T-helper 17 cell (primary cell): ENCODE results near the gene SLC10A4. TPM values are rescaled to one million over a fixed set of nuclear protein-coding genes. Genes with fewer than 3 reads are reported as not detected.
"Not testable (repeated sequence)": the region's sequence is repeated elsewhere in the genome, so short reads cannot be mapped to it uniquely, and the experiment has no call there.

Source experiments
- ATAC-seq: fragments of 150-1000 bp; cut with Tn5 transposase; 2 replicates; pipeline ENCODE4 v1.10.0; 2021; ENCODE audit warnings: mild to moderate bottlenecking, moderate library complexity
- DNase-seq, 3 donors: peaks; one replicate each; pipeline versions ENCODE4 v3.0.0 to v3.0.0-alpha.2; 2020 to 2021
- H3K9me3 ChIP-seq: one replicate; pipeline ENCODE4 v1.7.0; 2013; ENCODE audit warnings: low read length, mild to moderate bottlenecking; ENCODE audit not compliant: control insufficient read depth, poor library complexity, severe bottlenecking
- H3K27ac Mint-ChIP-seq: one replicate; pipeline ENCODE4 v1.8.0; 2022; ENCODE audit warnings: mild to moderate bottlenecking, moderate library complexity, mixed read lengths
- H3K27me3 Mint-ChIP-seq: one replicate; pipeline ENCODE4 v1.8.0; 2022; ENCODE audit warnings: mixed read lengths
- H3K36me3 Mint-ChIP-seq: one replicate; pipeline ENCODE4 v1.8.0; 2022; ENCODE audit warnings: low read depth, mixed read lengths
- H3K4me1 Mint-ChIP-seq: one replicate; pipeline ENCODE4 v1.8.0; 2022; ENCODE audit warnings: mild to moderate bottlenecking, mixed read lengths
- H3K4me3 Mint-ChIP-seq: one replicate; pipeline ENCODE4 v1.8.0; 2022; ENCODE audit warnings: mild to moderate bottlenecking, moderate library complexity, mixed read lengths
- total RNA-seq, 4 donors: library from RNA in 2 of 4; stranded (reverse) in 2 of 4; gene quantifications; one replicate each; pipeline ENCODE4 v1.2.3 and lab custom pipeline; 2022 to 2026

SLC10A4 gene, protein sequence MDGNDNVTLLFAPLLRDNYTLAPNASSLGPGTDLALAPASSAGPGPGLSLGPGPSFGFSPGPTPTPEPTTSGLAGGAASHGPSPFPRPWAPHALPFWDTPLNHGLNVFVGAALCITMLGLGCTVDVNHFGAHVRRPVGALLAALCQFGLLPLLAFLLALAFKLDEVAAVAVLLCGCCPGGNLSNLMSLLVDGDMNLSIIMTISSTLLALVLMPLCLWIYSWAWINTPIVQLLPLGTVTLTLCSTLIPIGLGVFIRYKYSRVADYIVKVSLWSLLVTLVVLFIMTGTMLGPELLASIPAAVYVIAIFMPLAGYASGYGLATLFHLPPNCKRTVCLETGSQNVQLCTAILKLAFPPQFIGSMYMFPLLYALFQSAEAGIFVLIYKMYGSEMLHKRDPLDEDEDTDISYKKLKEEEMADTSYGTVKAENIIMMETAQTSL
- total RNA-seq = not detected
- total RNA-seq (lab: John Stamatoyannopoulos, UW) = 0 to 0.15 reads per million in 2 donors

DNA sequence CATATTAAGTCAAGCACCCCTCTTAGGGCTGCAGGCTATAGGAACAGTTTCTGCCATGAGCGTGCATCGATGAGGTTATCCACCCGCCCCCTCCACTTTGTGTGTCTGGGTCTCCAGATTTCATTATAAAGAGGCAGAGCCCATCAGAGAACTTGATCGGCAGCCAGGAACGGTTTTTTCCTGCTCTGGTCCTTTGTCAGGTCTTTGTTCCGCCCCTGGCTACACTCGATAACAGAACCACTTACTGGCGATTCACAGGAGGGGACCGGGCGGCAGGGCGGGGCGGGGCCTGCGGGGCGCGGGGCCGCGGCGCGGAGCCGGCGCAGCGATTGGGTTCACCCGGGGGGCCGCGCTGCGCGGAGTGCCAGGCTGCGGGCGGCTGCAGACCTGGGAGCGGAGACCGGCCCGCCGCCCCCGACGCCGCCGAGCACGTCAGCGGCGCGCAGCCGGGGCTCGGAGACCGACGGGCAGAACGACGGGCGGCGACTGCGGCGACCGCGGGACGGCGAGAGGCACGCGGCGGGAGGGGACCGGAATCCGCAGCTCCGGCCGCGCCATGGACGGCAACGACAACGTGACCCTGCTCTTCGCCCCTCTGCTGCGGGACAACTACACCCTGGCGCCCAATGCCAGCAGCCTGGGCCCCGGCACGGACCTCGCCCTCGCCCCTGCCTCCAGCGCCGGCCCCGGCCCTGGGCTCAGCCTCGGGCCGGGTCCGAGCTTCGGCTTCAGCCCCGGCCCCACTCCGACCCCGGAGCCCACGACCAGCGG lies at the start of gene SLC10A4:
Gene SLC10A4, plus strand, starts transcription at position 338 of the 771 bp plus-strand sequence. Its CDS starts 219 bp downstream, at position 557.
- Mint-ChIP-seq H3K4me1 (peaks cover 9% of the 10 kb centered on the region), H3K36me3 (peaks cover 4% of the 10 kb centered on the region)
- peak in 1 of 3 donors; percentile 12 for DNase-seq

DNA sequence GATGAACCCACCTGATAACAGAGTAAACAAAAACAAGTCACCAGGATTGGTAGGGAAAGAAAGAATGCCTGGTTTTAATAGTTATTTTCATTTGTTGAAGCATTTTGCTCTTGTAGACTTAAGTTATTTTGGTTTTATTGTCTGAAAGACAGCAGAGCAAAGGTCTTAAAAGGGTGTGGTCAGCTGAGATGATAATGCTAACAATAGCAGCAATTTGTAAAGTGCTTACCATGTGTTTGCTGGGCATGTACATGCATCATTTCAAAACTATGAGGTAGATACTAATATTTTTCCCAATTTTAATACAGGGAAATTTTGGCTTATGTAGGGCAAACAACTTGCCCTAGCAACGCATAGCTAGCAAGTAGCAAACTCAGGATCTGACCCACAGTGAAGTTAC lies 46.8 kb upstream of the SLC10A4 start:
- DNase-seq (no peak), ATAC-seq (no peak)
- Mint-ChIP-seq H3K36me3 (peaks cover 2% of the 10 kb centered on the region), H3K27me3 (peaks cover 14% of the 10 kb centered on the region), H3K4me3 (no peak overlapping the region), H3K4me1 (peaks cover 7% of the 10 kb centered on the region), H3K27ac (no peak overlapping the region)
- no peaks in the 10 kb centered on the region for H3K9me3 ChIP-seq

More for the DNA sequence above, at the start of gene SLC10A4:
- Mint-ChIP-seq H3K27me3 (peaks cover 58% of the 10 kb centered on the region), H3K27ac (no peak within 1 kb of the TSS), H3K4me3 (peak within 1 kb of the TSS; percentile 67)
- no peaks in the 10 kb centered on the region for H3K9me3 ChIP-seq
- peak; percentile 48 for ATAC-seq

DNA sequence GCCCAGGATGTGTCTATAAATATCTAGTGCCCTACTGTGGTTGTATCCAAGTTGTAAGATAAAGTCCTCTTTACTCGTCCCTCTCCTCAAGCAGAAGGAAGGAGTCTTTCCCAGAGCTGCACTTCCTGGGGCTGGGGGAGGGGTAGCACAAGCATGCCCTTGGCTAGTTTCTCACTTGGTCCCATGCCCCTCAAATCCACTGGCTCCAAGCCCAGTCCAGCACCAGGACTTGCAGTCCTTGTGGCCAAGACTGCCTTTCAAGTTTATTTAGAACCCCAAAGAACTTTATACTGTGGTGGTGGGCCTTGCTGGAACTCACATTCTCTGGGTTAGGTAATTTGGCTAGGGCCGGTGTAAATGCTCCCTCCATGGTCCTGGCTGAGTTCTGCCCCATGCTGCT lies 43.2 kb upstream of the SLC10A4 start:
- no peaks in the 10 kb centered on the region for H3K9me3 ChIP-seq
- no peak for ATAC-seq
- peak overlapping the region; percentile 11 for H3K27ac Mint-ChIP-seq
- H3K27me3 Mint-ChIP-seq = peaks cover 14% of the 10 kb centered on the region
- H3K36me3 Mint-ChIP-seq = peaks cover 2% of the 10 kb centered on the region
- no peak overlapping the region for H3K4me3 Mint-ChIP-seq
- DNase-seq = no peak
- no peaks in the 10 kb centered on the region for H3K4me1 Mint-ChIP-seq

DNA sequence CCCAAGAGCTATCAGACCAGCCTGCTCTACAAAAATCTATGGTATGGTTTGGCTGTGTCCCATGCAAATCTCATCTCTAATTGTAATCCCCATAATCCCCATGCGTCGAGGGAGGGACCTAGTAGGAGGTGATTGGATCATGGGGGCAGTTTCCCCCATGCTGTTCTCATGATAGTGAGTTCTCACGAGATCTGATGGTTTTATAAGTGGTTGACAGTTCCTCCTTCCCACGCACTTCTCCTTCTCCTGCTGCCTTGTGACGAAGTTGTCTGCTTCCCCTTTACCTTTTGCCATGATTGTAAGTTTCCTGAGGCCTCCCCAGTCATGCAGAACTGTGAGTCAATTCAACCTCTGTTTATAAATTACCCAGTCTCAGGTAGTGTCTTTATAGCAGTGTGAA lies 42.2 kb upstream of the SLC10A4 start:
- ATAC-seq, H3K4me1 Mint-ChIP-seq, DNase-seq, H3K36me3 Mint-ChIP-seq, H3K9me3 ChIP-seq, H3K4me3 Mint-ChIP-seq, H3K27ac Mint-ChIP-seq: not testable (repeated sequence)
- peaks cover 14% of the 10 kb centered on the region for H3K27me3 Mint-ChIP-seq

DNA sequence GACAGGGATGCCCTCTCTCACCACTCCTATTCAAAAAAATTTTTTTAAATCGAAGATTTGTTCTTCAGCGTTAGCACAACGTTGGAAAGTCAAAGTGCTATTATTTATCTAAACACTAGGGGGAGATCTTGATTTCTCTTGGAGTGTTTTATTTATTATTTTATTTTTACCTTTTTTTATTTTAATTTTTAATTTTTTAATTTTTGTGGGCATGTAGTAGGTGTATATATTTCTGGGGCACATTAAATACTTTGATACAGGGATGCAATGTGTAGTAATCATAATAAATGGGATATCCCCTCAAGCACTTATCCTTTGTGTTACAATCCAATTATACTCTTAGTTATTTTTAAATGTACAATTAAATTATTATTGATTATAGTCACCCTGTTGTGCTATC lies 37.4 kb upstream of the SLC10A4 start:
- H3K4me3 Mint-ChIP-seq = no peak overlapping the region
- no peak for ATAC-seq
- no peaks in the 10 kb centered on the region for H3K36me3 Mint-ChIP-seq
- DNase-seq = no peak
- no peak overlapping the region for H3K27ac Mint-ChIP-seq
- no peaks in the 10 kb centered on the region for H3K4me1 Mint-ChIP-seq
- H3K27me3 Mint-ChIP-seq = peaks cover 14% of the 10 kb centered on the region
- no peaks in the 10 kb centered on the region for H3K9me3 ChIP-seq

DNA sequence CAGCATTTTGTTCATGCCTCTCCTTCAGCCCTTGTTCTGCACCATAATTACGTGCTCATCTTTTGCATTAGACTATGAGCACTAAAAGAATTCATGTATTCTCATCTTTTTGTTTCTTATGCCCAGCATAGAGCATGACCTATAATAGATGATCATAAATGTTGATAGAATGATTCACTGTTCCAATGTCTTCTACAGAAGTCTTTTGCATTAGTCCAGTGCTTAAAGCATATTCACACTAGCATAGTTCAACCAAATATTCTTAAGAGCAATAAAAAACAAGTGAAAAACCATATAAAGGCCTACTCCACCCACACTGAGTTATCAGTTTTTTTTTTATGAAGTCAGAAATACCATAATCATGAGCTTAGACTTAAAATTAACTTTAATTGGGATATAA lies 36.5 kb upstream of the SLC10A4 start:
- H3K4me3 Mint-ChIP-seq = no peak overlapping the region
- H3K9me3 ChIP-seq = no peaks in the 10 kb centered on the region
- DNase-seq (no peak), ATAC-seq (no peak)
- peaks cover 12% of the 10 kb centered on the region for H3K27me3 Mint-ChIP-seq
- H3K27ac Mint-ChIP-seq = no peak overlapping the region
- no peaks in the 10 kb centered on the region for H3K36me3 Mint-ChIP-seq
- no peaks in the 10 kb centered on the region for H3K4me1 Mint-ChIP-seq

DNA sequence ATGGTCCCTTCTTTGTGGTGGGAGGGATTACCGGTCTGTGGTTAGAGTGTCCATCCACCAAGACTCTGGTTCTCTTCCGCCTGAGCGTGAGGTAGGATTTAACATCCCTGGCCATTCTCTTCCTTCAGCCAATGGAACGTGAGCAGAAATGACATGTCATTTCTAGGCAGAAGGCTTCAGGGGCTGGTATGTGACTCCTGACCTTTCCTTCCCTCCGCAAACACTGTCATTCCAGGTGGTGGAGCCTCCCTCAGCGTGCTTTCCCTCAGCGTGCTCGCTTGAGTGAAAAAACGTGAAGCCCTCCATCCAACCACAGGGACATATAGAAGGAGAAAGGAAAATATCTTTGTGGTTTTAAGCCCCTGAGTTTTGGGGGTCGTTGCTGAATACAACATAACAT lies 34.0 kb upstream of the SLC10A4 start:
- no peaks in the 10 kb centered on the region for H3K9me3 ChIP-seq
- ATAC-seq (no peak), DNase-seq (no peak)
- Mint-ChIP-seq H3K27ac (no peak overlapping the region), H3K4me3 (no peak overlapping the region), H3K4me1 (no peaks in the 10 kb centered on the region), H3K27me3 (peaks cover 12% of the 10 kb centered on the region), H3K36me3 (no peaks in the 10 kb centered on the region)

DNA sequence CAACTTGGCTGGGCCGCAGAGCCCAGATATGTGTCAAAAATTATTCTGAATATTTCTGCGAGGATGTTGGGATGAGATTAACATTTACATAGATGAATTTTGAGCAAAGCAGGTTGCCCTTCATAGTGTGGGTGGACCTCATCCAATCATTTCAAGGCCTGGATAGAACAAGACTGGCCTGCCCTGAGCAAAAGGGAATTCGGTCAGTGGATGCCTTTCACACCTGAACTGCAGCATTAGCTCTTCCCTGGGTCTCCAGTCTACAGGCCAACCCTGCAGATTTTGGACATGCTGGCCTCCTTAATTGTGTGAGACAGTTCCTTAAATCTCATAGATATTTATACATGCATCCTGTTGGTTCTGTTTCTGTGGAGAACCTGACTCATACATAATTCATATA lies 32.4 kb upstream of the SLC10A4 start:
- H3K9me3 ChIP-seq = no peaks in the 10 kb centered on the region
- Mint-ChIP-seq H3K27ac (no peak overlapping the region), H3K27me3 (peaks cover 12% of the 10 kb centered on the region), H3K4me1 (no peaks in the 10 kb centered on the region), H3K36me3 (no peaks in the 10 kb centered on the region), H3K4me3 (no peak overlapping the region)
- DNase-seq (no peak), ATAC-seq (no peak)

DNA sequence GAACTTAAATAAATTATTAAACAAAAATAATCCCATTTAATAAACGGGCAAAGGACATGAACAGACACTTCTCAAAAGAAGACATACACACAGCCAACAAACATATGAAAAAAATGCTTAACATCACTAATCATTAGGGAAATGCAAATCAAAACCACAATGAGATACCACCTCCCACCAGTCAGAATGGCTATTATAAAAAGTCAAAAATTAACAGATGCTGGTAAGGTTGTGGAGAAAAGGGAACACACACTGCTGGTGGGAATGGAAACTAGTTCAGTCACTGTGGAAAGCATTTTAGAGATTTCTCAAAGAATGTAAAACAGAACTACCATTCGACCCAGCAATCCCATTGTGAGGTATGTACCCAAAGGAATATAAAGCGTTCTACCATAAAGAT lies 31.5 kb upstream of the SLC10A4 start:
- not testable (repeated sequence) for ATAC-seq, H3K36me3 Mint-ChIP-seq, H3K4me3 Mint-ChIP-seq, H3K4me1 Mint-ChIP-seq, H3K27ac Mint-ChIP-seq, DNase-seq, H3K9me3 ChIP-seq
- peaks cover 12% of the 10 kb centered on the region for H3K27me3 Mint-ChIP-seq

DNA sequence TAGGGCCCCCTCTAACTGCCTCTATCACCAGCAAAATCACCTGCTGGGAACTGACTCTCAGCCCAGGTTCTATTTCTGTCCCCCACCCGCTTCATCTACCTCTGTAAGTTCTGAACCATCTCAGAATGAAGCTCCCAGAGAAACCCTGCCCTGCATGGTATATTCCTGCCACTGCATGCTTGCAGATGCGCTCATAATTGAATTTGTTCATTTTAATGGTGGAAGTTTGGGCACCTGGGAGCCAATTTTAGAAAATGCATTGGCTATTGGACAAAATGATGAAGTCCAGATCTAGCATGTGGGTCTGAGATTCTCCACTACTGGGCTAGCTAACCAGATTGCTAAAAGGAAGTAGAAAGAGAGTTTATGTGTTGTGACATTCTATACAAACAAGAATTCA lies 28.6 kb upstream of the SLC10A4 start:
- Mint-ChIP-seq H3K27me3 (peaks cover 10% of the 10 kb centered on the region), H3K4me3 (no peak overlapping the region), H3K4me1 (no peaks in the 10 kb centered on the region), H3K27ac (no peak overlapping the region), H3K36me3 (no peaks in the 10 kb centered on the region)
- H3K9me3 ChIP-seq = no peaks in the 10 kb centered on the region
- ATAC-seq = no peak
- DNase-seq = no peak

DNA sequence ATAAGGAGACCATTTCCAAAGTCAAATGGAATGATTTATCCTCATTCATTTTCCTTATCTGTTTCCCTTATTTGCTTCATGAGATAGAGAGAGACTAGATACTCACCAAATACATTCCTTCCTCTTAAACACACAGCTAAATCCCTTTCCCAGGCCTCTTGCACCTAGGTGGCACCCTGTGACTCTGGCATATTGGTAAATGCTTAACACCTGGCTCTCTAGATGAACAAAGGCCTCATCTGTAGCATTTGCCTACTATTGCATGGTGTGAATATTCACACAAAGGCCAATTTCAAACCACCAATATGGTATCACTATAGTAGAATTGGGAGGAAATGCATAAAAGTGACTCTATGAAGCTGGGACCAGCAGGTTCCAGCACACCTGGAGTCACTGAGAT lies 22.1 kb upstream of the SLC10A4 start:
- no peaks in the 10 kb centered on the region for H3K9me3 ChIP-seq
- H3K36me3 Mint-ChIP-seq = peaks cover 2% of the 10 kb centered on the region
- DNase-seq (no peak), ATAC-seq (no peak)
- no peak overlapping the region for H3K27ac Mint-ChIP-seq
- no peaks in the 10 kb centered on the region for H3K4me1 Mint-ChIP-seq
- H3K27me3 Mint-ChIP-seq = peaks cover 5% of the 10 kb centered on the region
- H3K4me3 Mint-ChIP-seq = no peak overlapping the region

DNA sequence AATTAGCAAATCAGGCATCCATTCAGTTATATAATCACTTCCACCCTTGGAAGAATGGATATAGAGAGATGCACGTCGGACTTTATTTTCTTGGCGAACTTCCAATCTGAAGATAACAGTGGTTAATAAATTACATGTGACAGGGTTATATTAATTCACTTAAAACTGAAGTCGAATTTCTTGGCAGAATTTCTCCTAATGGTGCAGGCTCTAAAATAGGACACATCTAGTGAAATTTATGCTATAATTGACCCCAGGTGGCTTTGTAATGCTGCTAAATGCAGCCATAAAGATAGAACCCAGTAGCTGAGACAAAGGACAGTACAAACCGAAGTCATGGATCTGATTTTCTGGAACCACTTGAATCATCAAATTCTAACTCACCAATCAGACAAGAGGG lies 20.8 kb upstream of the SLC10A4 start:
- Mint-ChIP-seq H3K27me3 (peaks cover 5% of the 10 kb centered on the region), H3K27ac (no peak overlapping the region), H3K4me3 (no peak overlapping the region), H3K4me1 (no peaks in the 10 kb centered on the region), H3K36me3 (peaks cover 2% of the 10 kb centered on the region)
- ATAC-seq = no peak
- DNase-seq = no peak
- no peaks in the 10 kb centered on the region for H3K9me3 ChIP-seq

DNA sequence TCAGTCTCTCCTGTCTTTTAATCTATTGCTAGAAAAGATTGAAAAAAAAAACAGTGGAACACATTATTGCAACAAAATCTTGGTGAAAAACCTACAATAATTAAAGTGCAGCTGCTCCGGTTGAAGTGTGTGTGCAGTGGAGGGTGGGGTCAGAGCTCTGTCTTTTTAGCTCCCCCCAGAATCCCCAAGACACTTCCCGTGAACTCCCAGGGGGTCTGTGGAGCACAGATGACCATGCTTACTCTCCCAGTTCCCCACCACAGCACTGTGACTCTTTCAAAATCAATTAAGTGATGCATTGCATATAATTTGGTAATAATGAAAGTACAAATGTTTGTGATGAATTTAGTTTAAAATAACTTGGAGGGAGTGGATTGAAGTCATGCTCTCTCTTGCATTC lies 15.7 kb upstream of the SLC10A4 start:
- no peaks in the 10 kb centered on the region for H3K9me3 ChIP-seq
- Mint-ChIP-seq H3K36me3 (peaks cover 4% of the 10 kb centered on the region), H3K4me1 (peaks cover 2% of the 10 kb centered on the region), H3K27ac (no peak overlapping the region), H3K27me3 (peaks cover 22% of the 10 kb centered on the region), H3K4me3 (no peak overlapping the region)
- DNase-seq (no peak), ATAC-seq (no peak)
